Measurements from ENCODE around the gene WDR62.

The WDR62 gene

GRCh38 chr19:36073121-36073876, 18.6 kb downstream of the WDR62 start:
- in situ Hi-C loops (cut with MboI; ENCODE audit: low sequenced_read_pairs), result no loop called here

DNA sequence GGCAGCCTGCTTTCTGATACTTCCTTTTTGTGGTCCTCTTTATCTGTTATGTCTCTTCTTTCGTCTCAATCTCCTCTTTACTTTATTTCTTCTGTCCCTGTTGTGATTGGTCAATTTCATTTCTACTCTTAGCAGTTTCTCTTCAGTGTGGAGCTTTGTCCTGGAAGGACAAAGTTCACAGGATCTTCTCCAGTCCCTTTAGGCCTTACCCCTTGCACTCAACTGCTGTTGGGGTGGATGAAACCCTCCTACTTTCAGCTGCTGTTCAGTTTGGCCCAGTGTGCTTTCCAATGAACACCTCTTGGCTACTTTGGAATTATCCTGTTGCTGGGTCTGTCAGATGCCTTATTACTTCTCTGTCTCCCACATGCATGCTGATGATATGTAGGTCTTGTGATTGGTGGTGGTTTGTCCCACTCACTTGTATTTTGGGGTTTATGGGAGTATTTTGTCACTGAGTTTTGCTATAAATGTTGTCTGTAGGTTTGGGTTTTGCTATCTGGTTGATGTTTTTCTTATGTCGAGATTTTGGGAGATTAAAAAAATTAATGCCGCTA, 24.8 kb downstream of the WDR62 start:
- in situ Hi-C loops (cut with MboI; ENCODE audit: low sequenced_read_pairs), result no loop called here

- in situ Hi-C loops (cut with MboI; ENCODE audit: low sequenced_read_pairs), result no loop called here
Measured at GRCh38 chr19:36081385-36081784, 26.7 kb downstream of the WDR62 start.

GRCh38 chr19:36081894-36082293, 27.2 kb downstream of the WDR62 start:
- in situ Hi-C loops (cut with MboI; ENCODE audit: low sequenced_read_pairs), result no loop called here

GRCh38 chr19:36082916-36083315, 28.2 kb downstream of the WDR62 start:
- in situ Hi-C loops (cut with MboI; ENCODE audit: low sequenced_read_pairs), result no loop called here

GRCh38 chr19:36084231-36085009, 29.7 kb downstream of the WDR62 start:
- in situ Hi-C loops (cut with MboI; ENCODE audit: low sequenced_read_pairs), result no loop called here

DNA sequence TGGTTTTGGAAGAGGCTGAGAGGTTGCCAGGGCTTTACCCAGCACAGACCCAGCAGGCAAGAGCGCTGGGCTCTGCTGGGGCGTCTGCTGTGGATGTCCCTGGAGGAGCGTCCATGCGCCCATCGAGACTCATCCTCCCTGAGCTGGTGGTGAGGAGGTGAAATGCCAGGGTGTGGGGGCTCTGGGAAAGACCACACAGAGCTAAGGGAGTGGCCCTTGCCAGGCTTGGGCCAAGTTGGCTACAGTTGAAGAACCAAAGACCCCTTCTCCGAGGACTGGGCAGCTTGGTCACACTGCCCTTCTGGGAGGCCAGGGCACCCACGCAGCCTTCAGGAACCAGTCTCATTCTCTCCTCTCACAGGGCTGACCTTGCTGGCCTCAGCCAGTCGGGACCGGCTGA, 31.6 kb downstream of the WDR62 start:
- in situ Hi-C loops (cut with MboI; ENCODE audit: low sequenced_read_pairs), result no loop called here

GRCh38 chr19:36089847-36090246, 35.1 kb downstream of the WDR62 start:
- in situ Hi-C loops (cut with MboI; ENCODE audit: low sequenced_read_pairs), result no loop called here

- in situ Hi-C loops (cut with MboI; ENCODE audit: low sequenced_read_pairs), result no loop called here
Measured at GRCh38 chr19:36090910-36091695, 36.4 kb downstream of the WDR62 start.

DNA sequence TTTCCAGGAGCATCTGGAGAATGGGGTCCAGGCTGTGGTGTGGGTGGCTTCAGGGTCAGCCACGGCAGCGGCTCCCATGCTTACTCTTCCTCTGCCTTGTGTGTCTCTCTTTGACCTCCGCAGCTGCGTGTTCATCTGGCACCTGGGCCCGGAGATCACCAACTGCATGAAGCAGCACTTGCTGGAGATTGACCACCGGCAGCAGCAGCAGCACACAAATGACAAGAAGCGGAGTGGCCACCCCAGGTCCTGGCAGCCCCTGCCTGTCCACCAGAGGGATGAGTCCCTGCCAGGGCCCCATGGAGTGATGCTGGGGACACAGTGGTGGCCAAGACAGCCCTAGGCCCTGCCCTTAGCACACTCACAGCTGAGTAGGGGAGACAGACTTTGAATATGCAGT, 37.9 kb downstream of the WDR62 start:
- in situ Hi-C loops (cut with MboI; ENCODE audit: low sequenced_read_pairs), result no loop called here

DNA sequence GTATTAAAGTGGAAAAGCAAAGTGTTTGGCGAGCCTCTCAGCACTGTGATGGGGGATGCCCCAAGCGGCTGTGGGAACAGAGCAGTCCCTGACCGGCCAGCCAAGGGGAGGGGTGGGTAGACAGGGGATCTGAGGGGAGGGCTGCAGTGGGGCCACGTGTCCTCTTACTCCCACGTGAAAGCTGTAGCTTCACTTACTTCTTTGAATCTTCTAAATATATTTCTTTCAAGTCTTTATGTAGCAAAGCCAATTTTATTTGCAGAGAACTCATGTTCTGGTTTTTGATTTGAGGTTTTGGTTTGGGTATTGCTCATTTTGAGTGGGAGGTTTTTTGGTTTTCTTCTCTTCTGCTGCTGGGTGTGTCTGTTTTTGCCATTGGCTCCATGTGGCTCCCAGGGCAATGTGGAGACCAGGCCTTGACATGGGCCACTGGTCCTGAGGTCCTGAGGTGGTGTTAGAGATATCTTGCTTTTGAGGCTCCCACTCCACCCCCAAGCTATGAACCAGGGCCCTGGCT, 38.5 kb downstream of the WDR62 start:
- in situ Hi-C loops (cut with MboI; ENCODE audit: low sequenced_read_pairs), result no loop called here

GRCh38 chr19:36093687-36094086, 39.0 kb downstream of the WDR62 start:
- in situ Hi-C loops (cut with MboI; ENCODE audit: low sequenced_read_pairs), result no loop called here

GRCh38 chr19:36097036-36097435, 42.3 kb downstream of the WDR62 start:
- in situ Hi-C loops (cut with MboI; ENCODE audit: low sequenced_read_pairs), result no loop called here

DNA sequence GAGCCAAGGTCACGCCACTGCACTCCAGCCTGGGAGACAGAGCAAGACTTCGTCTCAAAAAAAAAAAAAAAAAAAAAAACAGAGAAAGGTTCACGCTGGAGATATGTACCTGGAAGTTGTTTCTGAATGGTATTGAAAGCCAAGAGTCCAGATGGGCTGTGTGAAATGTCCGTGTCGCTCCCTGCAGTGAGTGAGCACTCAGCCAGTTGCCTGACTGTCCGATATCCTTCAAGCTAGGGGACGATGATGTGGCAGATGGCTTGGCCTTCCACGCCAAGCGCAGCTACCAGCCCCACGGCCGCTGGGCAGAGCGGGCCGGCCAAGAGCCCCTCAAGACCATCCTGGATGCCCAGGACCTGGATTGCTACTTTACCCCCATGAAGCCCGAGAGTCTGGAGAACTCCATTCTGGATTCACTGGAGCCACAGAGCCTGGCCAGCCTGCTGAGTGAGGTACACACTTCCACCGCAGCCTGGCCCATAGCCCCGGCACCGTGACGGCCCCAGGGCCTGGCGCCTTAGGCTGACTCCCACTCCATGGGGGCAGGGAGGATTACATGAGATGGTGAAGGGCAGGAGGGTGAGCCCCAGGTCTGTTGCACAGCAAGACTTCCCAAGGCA, 44.6 kb downstream of the WDR62 start:
- in situ Hi-C loops (cut with MboI; ENCODE audit: low sequenced_read_pairs), result no loop called here

DNA sequence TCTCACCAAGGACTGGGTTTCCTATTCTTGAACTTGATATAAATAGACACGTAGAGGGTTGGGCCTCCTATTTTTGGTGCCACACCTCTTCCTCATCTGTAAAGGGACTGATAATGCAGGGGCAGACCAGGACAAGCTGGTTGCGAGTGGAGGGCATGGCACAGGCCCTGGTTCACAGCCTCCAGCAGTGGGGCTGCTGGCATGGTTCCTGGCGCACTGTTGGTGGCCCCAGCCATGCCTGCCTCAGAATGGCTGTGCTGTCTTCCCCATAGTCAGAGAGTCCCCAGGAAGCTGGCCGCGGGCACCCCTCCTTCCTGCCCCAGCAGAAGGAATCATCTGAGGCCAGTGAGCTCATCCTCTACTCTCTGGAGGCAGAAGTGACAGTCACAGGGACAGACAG, 45.8 kb downstream of the WDR62 start:
- in situ Hi-C loops (cut with MboI; ENCODE audit: low sequenced_read_pairs), result no loop called here

DNA sequence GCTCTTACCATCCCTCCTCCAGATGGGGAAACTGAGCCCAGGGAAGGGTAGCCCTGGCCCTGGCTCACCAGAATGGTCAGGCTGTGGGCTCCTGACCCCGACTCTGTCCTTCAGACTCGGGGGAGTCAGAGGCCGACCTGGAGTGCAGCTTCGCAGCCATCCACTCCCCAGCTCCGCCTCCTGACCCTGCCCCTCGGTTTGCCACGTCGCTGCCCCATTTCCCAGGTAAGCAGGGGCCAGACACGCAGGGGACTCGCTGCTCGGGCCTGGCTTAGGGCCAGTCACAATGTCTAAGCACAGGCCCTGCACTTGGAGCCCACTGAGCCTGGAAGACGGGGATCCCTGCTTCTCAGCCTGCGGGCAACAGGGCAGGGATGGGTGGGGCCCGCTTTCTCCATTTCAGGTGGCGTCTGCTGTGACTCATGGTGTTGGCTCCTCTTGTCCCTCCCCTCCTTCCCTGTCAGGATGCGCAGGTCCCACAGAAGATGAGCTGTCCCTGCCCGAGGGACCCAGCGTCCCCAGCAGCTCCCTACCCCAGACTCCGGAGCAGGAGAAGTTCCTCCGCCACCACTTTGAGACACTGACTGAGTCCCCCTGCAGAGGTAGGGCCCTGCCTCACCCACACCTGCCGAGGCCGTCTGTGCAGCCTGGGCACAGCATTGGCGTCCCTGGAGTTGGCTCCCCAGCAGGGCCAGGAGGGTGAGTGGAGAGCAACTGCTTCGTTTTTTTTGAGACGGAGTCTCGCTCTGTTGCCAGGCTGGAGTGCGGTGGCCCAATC, 47.0 kb downstream of the WDR62 start:
- in situ Hi-C loops (cut with MboI; ENCODE audit: low sequenced_read_pairs), result no loop called here

- in situ Hi-C loops (cut with MboI; ENCODE audit: low sequenced_read_pairs), result no loop called here
Measured at GRCh38 chr19:36103040-36103626, 48.4 kb downstream of the WDR62 start.

DNA sequence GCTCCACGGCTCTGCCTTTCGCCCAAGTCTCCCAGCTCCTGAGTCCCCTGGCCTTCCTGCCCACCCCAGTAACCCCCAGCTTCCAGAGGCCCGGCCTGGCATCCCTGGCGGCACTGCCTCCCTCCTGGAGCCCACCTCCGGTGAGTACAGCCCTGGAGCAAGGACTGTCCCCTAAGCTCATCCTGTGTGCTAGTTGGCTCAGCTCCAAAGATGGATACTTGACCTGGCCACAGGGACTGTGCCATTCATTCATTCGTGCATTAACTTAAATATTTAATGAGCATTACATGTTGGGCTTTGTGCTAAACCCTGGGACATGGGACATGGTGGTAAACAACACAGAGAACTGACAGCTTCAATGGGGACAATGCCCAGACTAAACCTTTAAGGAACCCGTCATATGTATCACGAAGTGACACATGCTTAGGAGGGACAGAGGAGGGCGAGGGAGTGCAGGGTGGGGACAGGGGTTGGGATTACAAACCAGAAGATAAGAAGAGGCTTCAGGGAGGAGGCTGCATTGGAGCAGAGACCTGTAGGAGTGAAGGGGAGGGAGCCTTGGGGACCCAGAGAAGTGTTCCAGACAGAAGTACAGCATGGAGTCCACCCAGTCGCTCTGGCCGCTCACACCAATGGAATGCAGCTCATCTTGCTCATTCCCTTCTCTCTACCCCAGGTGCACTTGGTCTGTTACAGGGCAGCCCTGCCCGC, 49.3 kb downstream of the WDR62 start:
- in situ Hi-C loops (cut with MboI; ENCODE audit: low sequenced_read_pairs), result no loop called here

DNA sequence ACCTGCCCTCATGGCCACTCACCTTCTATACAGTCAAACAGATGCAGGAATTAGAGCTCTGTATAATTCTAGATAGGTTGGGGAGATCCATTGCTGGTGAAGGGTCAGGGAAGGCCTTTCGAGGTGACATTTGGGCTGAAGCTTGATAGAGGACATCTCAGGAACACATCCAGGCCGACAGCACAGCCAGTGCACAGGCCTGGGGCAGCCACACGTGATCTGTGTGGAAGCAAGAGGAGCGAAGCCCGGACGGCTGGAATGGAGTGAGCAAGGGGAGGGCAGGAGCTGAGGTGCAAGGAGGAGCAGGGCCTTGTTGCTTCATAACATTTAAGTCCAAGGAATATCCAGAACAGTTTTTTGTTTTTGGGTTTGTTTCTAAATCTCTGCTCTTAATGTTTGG, 51.7 kb downstream of the WDR62 start:
- in situ Hi-C loops (cut with MboI; ENCODE audit: low sequenced_read_pairs), result no loop called here
